ENCODE measurements around the gene HSPD1. TPM values are rescaled to one million over a fixed set of nuclear protein-coding genes. Genes with fewer than 3 reads are reported as not detected.
A peak's percentile ranks its signal among the peaks of the same experiment; 100 is the strongest.

Gene HSPD1
- total RNA-seq, 2 experiments from 2014 or later, result 154 to 157 TPM

GRCh38 chr2:197461057-197461456 lies 38.6 kb downstream of the HSPD1 start:
- Mint-ChIP-seq H3K4me1 (ENCODE audit: low read depth) (peaks cover 43% of the 10 kb centered on the region), H3K27me3 (no peaks in the 10 kb centered on the region), H3K4me3 (no peak overlapping the region), H3K9me3 (no peaks in the 10 kb centered on the region), H3K36me3 (ENCODE audit: low read depth) (peaks cover 72% of the 10 kb centered on the region), H3K27ac (no peak overlapping the region)
- Histone ChIP-seq H3K4me3 (ENCODE audit: low read length) (no peak overlapping the region), H3K4me1 (ENCODE audit: insufficient read depth, low read length) (peaks cover 9% of the 10 kb centered on the region), H3K36me3 (ENCODE audit: insufficient read depth, low read length) (peaks cover 61% of the 10 kb centered on the region), H3K27ac (ENCODE audit: low read depth in 1 of 2, low read length in 2 of 2) (no peak overlapping the region), H3K27me3 (ENCODE audit: control insufficient read depth in 1 of 2, insufficient read depth in 2 of 2, low read length in 2 of 2) (no peaks in the 10 kb centered on the region), H3K9me3 (ENCODE audit: control insufficient read depth in 1 of 2, insufficient read depth in 1 of 2, low read length in 2 of 2) (no peaks in the 10 kb centered on the region)
- POLR2A ChIA-PET, result interaction anchor here (1.0 kb wide), 1 partner anchor 26 kb away, joined by 3 read pairs; the partner anchor contains the start of gene SF3B1
- ATAC-seq (ENCODE audit: poor library complexity) (no peak), DNase-seq (no peak)
- no peak for TF ChIP-seq CTCF (IDR thresholded peaks at IDR 0.05)
- CTCF ChIA-PET, result interaction anchor here (1.3 kb wide), 1 partner anchor 82 kb away, joined by 3 read pairs; no protein-coding TSS in a partner anchor
- intact Hi-C loops (cut with DNase I, micrococcal nuclease), result loop anchor here (5.0 kb wide), 1 partner anchor 34 kb away; no protein-coding TSS in a partner anchor

- Mint-ChIP-seq H3K4me1 (ENCODE audit: low read depth) (peaks cover 45% of the 10 kb centered on the region), H3K9me3 (no peaks in the 10 kb centered on the region), H3K36me3 (ENCODE audit: low read depth) (peaks cover 68% of the 10 kb centered on the region), H3K4me3 (no peak overlapping the region), H3K27me3 (no peaks in the 10 kb centered on the region), H3K27ac (no peak overlapping the region)
- no peaks in the 10 kb centered on the region for H3K27me3 ChIP-seq (ENCODE audit: control insufficient read depth in 1 of 2, insufficient read depth in 2 of 2, low read length in 2 of 2)
- H3K9me3 ChIP-seq (ENCODE audit: control insufficient read depth in 1 of 2, insufficient read depth in 1 of 2, low read length in 2 of 2), result no peaks in the 10 kb centered on the region
- ChIA-PET POLR2A (interaction anchor here (1.0 to 1.2 kb wide), 3 partner anchors 9 to 51 kb away, joined by 3 to 4 read pairs (median 3); partner anchors contain the start of gene SF3B1), CTCF (interaction anchor here (1.3 kb wide), 1 partner anchor 82 kb away, joined by 3 read pairs; no protein-coding TSS in a partner anchor)
- peaks cover 58% of the 10 kb centered on the region for H3K36me3 ChIP-seq (ENCODE audit: insufficient read depth, low read length)
- H3K4me1 ChIP-seq (ENCODE audit: insufficient read depth, low read length), result peaks cover 14% of the 10 kb centered on the region
- H3K4me3 ChIP-seq (ENCODE audit: low read length), result no peak overlapping the region
- intact Hi-C loops (cut with DNase I, micrococcal nuclease), result loop anchor here (5.0 kb wide), 1 partner anchor 33 kb away; no protein-coding TSS in a partner anchor
- TF ChIP-seq CTCF (IDR thresholded peaks at IDR 0.05), result no peak
- ATAC-seq (ENCODE audit: poor library complexity) (no peak), DNase-seq (no peak)
- no peak overlapping the region for H3K27ac ChIP-seq (ENCODE audit: low read depth in 1 of 2, low read length in 2 of 2)
Measured at GRCh38 chr2:197460649-197461048, 39.0 kb downstream of the HSPD1 start.

GRCh38 chr2:197455428-197455827 lies 44.2 kb downstream of the HSPD1 start:
- ChIA-PET CTCF (interaction anchor here (0.9 to 1.2 kb wide), 2 partner anchors 13 to 264 kb away, joined by 3 to 4 read pairs; no protein-coding TSS in a partner anchor), POLR2A (interaction anchor here (1.0 to 1.9 kb wide), 3 partner anchors 21 to 61 kb away, joined by 3 to 7 read pairs (median 3); partner anchors contain the start of genes HSPD1, HSPE1 and SF3B1)
- TF ChIP-seq CTCF (IDR thresholded peaks at IDR 0.05), result no peak
- H3K4me1 ChIP-seq (ENCODE audit: insufficient read depth, low read length), result peaks cover 32% of the 10 kb centered on the region
- H3K27ac ChIP-seq (ENCODE audit: low read depth in 1 of 2, low read length in 2 of 2), result peak overlapping the region in 1 of 2 donors; percentile 11
- Mint-ChIP-seq H3K36me3 (ENCODE audit: low read depth) (peaks cover 44% of the 10 kb centered on the region), H3K4me1 (ENCODE audit: low read depth) (peaks cover 66% of the 10 kb centered on the region), H3K4me3 (peak overlapping the region; percentile 78), H3K9me3 (no peaks in the 10 kb centered on the region), H3K27me3 (no peaks in the 10 kb centered on the region), H3K27ac (peak overlapping the region; percentile 100)
- no peaks in the 10 kb centered on the region for H3K9me3 ChIP-seq (ENCODE audit: control insufficient read depth in 1 of 2, insufficient read depth in 1 of 2, low read length in 2 of 2)
- H3K4me3 ChIP-seq (ENCODE audit: low read length), result no peak overlapping the region
- DNase-seq (no peak), ATAC-seq (ENCODE audit: poor library complexity) (no peak)
- intact Hi-C loops (cut with DNase I, micrococcal nuclease), result loop anchor here in 1 of 2 experiments (2.0 kb wide), 1 partner anchor 245 kb away; no protein-coding TSS in a partner anchor
- H3K27me3 ChIP-seq (ENCODE audit: control insufficient read depth in 1 of 2, insufficient read depth in 2 of 2, low read length in 2 of 2), result no peaks in the 10 kb centered on the region
- peaks cover 21% of the 10 kb centered on the region for H3K36me3 ChIP-seq (ENCODE audit: insufficient read depth, low read length)

All from CD4-positive, alpha-beta T cell (primary cell).